ENCODE results near the gene CNN1. TPM values are rescaled to one million over a fixed set of nuclear protein-coding genes. Genes with fewer than 3 reads are reported as not detected.

CNN1 gene
- polyA plus RNA-seq, 1 of the 3 experiments (the other 2 are of a cell fraction), result 4.6 TPM

GRCh38 chr19:11581740-11582139 lies 43.1 kb downstream of the CNN1 start (continued):
- no peak for TF ChIP-seq REST (IDR thresholded peaks at IDR 0.05; ENCODE audit: low read depth, low read length)

GRCh38 chr19:11586331-11586730 lies 47.7 kb downstream of the CNN1 start:
- CTCF ChIA-PET, result interaction anchor here (0.9 to 3.3 kb wide), 5 partner anchors 10 to 90 kb away, joined by 3 to 22 read pairs (median 4); partner anchors contain the start of gene ELOF1
- H3K9me3 ChIP-seq, result no peaks in the 10 kb centered on the region
- no peaks in the 10 kb centered on the region for H3K27me3 ChIP-seq (ENCODE audit: insufficient read depth)
- WGBS (ENCODE audit: low lambda C conversion rate), result 63% methylated on average over 6 of the region's 6 CpGs
- no peak overlapping the region for H2AFZ ChIP-seq (ENCODE audit: low read depth)
- H3K9me2 ChIP-seq, result no peaks in the 10 kb centered on the region
- H3K9ac ChIP-seq, result no peak overlapping the region
- H4K20me1 ChIP-seq (ENCODE audit: insufficient read depth), result no peaks in the 10 kb centered on the region
- DNase-seq, result no peak
- H3K27ac ChIP-seq (ENCODE audit: low read depth in 2 of 2, low read length in 1 of 2), result no peak overlapping the region
- no peaks in the 10 kb centered on the region for H3K79me2 ChIP-seq (ENCODE audit: insufficient read depth)
- POLR2A ChIA-PET, result interaction anchor here (0.6 kb wide), 1 partner anchor 360 kb away, joined by 3 read pairs; no protein-coding TSS in a partner anchor
- peaks cover 3% of the 10 kb centered on the region for H3F3A ChIP-seq (replicated peaks; ENCODE audit: insufficient read depth)
- H3K36me3 ChIP-seq (replicated peaks in 1 of 2; ENCODE audit: control insufficient read depth in 1 of 2, insufficient read depth in 2 of 2, low read length in 1 of 2), result no peaks in the 10 kb centered on the region
- TF ChIP-seq CTCF (IDR thresholded peaks at IDR 0.05) (no peak), FOXM1 (IDR thresholded peaks at IDR 0.05; ENCODE audit: low read depth) (no peak), TCF12 (IDR thresholded peaks at IDR 0.05) (no peak), FOSL2 (IDR thresholded peaks at IDR 0.05; ENCODE audit: borderline replicate concordance, low read depth) (no peak), REST (IDR thresholded peaks at IDR 0.05; ENCODE audit: low read depth, low read length) (no peak), ZBTB33 (IDR thresholded peaks at IDR 0.05; ENCODE audit: borderline replicate concordance, low read depth) (no peak), MAX (IDR thresholded peaks at IDR 0.05; ENCODE audit: low read depth) (no peak), EZH2phosphoT487 (IDR thresholded peaks at IDR 0.05; ENCODE audit: borderline replicate concordance, low read depth) (no peak), SMC3 (IDR thresholded peaks at IDR 0.05; ENCODE audit: low read depth, low read length) (no peak), RFX5 (IDR thresholded peaks at IDR 0.05; ENCODE audit: low read length) (no peak), USF1 (IDR thresholded peaks at IDR 0.05; ENCODE audit: borderline replicate concordance, low read depth) (no peak), JUND (IDR thresholded peaks at IDR 0.05) (no peak), TAF1 (IDR thresholded peaks at IDR 0.05; ENCODE audit: borderline replicate concordance, low read depth, low read length) (no peak)
- no peaks in the 10 kb centered on the region; a peak in 1 of 4 replicates for H3K4me1 ChIP-seq (ENCODE audit: control insufficient read depth in 1 of 2, insufficient read depth in 2 of 2, low read depth in 1 of 2, low read length in 1 of 2)
- H3K4me2 ChIP-seq, result no peak overlapping the region
- no peak overlapping the region for H3K4me3 ChIP-seq (ENCODE audit: low read depth in 2 of 2, low read length in 1 of 2)
